ENCODE data around the gene RCBTB2.

GRCh38 chr13:48490241-48490640 is 42.6 kb downstream of the RCBTB2 start:
- TF ChIP-seq CTCF (conservative IDR thresholded peaks at IDR 0.05) = no peak
- no peak for TF ChIP-seq ZFX (IDR thresholded peaks at IDR 0.05)
